Activated CD4-positive, CD25-positive, alpha-beta regulatory T cell treated with anti-CD3 and anti-CD28 coated beads, Interleukin-2, amount 50 U/mL, for 24 hours (primary cell): Measurements from ENCODE around the gene KRT7.

Experiments
- ATAC-seq, 2 donors: fragments of 150-1000 bp; cut with Tn5 transposase; one replicate each; pipeline ENCODE4 v1.10.0; 2021; ENCODE audit warnings: mild to moderate bottlenecking in 1 of 2, moderate library complexity in 1 of 2

The KRT7 gene

GRCh38 chr12:52258335-52258901 is 25.4 kb downstream of the KRT7 start:
- no peak for ATAC-seq

GRCh38 chr12:52259657-52260243 is 26.7 kb downstream of the KRT7 start:
- no peak for ATAC-seq

GRCh38 chr12:52260361-52261207 is 27.5 kb downstream of the KRT7 start:
- ATAC-seq: no peak

- ATAC-seq: no peak
These were observed 28.1 kb downstream of the KRT7 start for GRCh38 chr12:52261208-52261484.

- no peak for ATAC-seq
These were observed 29.2 kb downstream of the KRT7 start for GRCh38 chr12:52262286-52262685.

GRCh38 chr12:52263761-52264434 is 30.9 kb downstream of the KRT7 start:
- ATAC-seq: no peak

- ATAC-seq: no peak
These were observed 31.4 kb downstream of the KRT7 start for GRCh38 chr12:52264435-52264825.

GRCh38 chr12:52266514-52266913 is 33.5 kb downstream of the KRT7 start:
- no peak for ATAC-seq

GRCh38 chr12:52267266-52267665 is 34.2 kb downstream of the KRT7 start:
- ATAC-seq: no peak

- ATAC-seq: no peak
These were observed 34.7 kb downstream of the KRT7 start for GRCh38 chr12:52267699-52268098.

- no peak for ATAC-seq
These were observed 35.2 kb downstream of the KRT7 start for GRCh38 chr12:52268212-52268611.

- no peak for ATAC-seq
These were observed 37.6 kb downstream of the KRT7 start for GRCh38 chr12:52270541-52271070.

- ATAC-seq: no peak
These were observed 38.1 kb downstream of the KRT7 start for GRCh38 chr12:52271158-52271557.

- ATAC-seq: no peak
These were observed 41.6 kb downstream of the KRT7 start, which contains the start of gene KRT86 for GRCh38 chr12:52274521-52275120. Gene KRT86, plus strand, starts transcription at chr12:52274645. Its CDS starts 27,272 bp downstream, at chr12:52301917.

GRCh38 chr12:52275686-52276085 is 42.6 kb downstream of the KRT7 start:
- ATAC-seq: no peak

- no peak for ATAC-seq
These were observed 44.6 kb downstream of the KRT7 start for GRCh38 chr12:52277486-52278245.

GRCh38 chr12:52278575-52279421 is 45.8 kb downstream of the KRT7 start:
- peak; percentile 77 to 86 for ATAC-seq

- no peak for ATAC-seq
These were observed 46.6 kb downstream of the KRT7 start for GRCh38 chr12:52279422-52280318.

GRCh38 chr12:52280319-52280795 is 47.3 kb downstream of the KRT7 start:
- no peak for ATAC-seq
